Chondrocyte (in vitro differentiated cells): ENCODE data around the gene ARHGAP24. TPM values are rescaled to one million over a fixed set of nuclear protein-coding genes. Genes with fewer than 3 reads are reported as not detected.
"Not testable (repeated sequence)": the region's sequence is repeated elsewhere in the genome, so short reads cannot be mapped to it uniquely, and the experiment has no call there.

ENCODE experiments used
- DNase-seq: peaks from one replicate; pipeline ENCODE4 v3.0.0; 2021; ENCODE audit warnings: mixed read lengths, low spot score
- H3K27ac Mint-ChIP-seq: one replicate; pipeline ENCODE4 v1.8.0; 2021; ENCODE audit warnings: mild to moderate bottlenecking, moderate library complexity, mixed read lengths; ENCODE audit not compliant: unreplicated experiment
- H3K27me3 Mint-ChIP-seq: 2 replicates; pipeline ENCODE4 v1.8.0; 2021; ENCODE audit warnings: low read depth, mixed read lengths
- H3K36me3 Mint-ChIP-seq: 2 replicates; pipeline ENCODE4 v1.8.0; 2021; ENCODE audit warnings: low read depth, mixed read lengths
- H3K4me1 Mint-ChIP-seq: 2 replicates; pipeline ENCODE4 v1.8.0; 2021; ENCODE audit warnings: low read depth, mild to moderate bottlenecking, mixed read lengths
- H3K4me3 Mint-ChIP-seq: one replicate; pipeline ENCODE4 v1.8.0; 2021; ENCODE audit warnings: mild to moderate bottlenecking, moderate library complexity, mixed read lengths; ENCODE audit not compliant: unreplicated experiment
- H3K9me3 Mint-ChIP-seq: 2 replicates; pipeline ENCODE4 v1.8.0; 2021; ENCODE audit warnings: low read depth, mixed read lengths
- total RNA-seq: library from RNA; stranded (reverse); gene quantifications from 3 replicates; pipeline ENCODE4 v1.2.1, GENCODE V29; 2021
- TF ChIP-seq, protein P1 (sequence below): fragments of 200-600 bp; sonication (generic); IDR thresholded peaks from 2 replicates; pipeline ENCODE4 v1.5.0; 2021; ENCODE audit warnings: antibody characterized with exemption, mild to moderate bottlenecking, moderate library complexity

ARHGAP24 gene
- total RNA-seq, 1 donor from 2014 or later: 22.0 TPM

DNA sequence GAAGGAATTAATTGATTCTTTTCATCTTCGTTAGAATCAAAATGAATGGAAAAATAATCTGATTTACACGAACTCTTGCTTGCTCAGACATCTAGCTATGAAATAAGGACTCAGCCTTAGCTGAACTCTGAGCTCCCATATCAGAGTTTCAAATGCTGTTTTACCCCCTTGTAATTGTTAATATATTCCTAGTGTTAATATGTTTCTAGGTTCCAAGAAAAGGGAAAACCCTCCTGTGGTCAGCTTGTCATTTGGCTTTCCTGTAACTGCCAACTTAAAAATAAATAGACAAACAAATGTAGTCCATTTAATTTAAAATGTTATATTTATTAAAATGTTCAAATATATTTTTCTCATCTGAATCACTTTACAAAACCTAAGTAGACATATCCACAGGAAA is 432.1 kb downstream of the ARHGAP24 start:
- Mint-ChIP-seq H3K36me3 (no peaks in the 10 kb centered on the region), H3K9me3 (no peaks in the 10 kb centered on the region), H3K27ac (no peak overlapping the region), H3K4me1 (peaks cover 3% of the 10 kb centered on the region), H3K27me3 (no peaks in the 10 kb centered on the region), H3K4me3 (no peak overlapping the region)
- TF ChIP-seq, protein P1, sequence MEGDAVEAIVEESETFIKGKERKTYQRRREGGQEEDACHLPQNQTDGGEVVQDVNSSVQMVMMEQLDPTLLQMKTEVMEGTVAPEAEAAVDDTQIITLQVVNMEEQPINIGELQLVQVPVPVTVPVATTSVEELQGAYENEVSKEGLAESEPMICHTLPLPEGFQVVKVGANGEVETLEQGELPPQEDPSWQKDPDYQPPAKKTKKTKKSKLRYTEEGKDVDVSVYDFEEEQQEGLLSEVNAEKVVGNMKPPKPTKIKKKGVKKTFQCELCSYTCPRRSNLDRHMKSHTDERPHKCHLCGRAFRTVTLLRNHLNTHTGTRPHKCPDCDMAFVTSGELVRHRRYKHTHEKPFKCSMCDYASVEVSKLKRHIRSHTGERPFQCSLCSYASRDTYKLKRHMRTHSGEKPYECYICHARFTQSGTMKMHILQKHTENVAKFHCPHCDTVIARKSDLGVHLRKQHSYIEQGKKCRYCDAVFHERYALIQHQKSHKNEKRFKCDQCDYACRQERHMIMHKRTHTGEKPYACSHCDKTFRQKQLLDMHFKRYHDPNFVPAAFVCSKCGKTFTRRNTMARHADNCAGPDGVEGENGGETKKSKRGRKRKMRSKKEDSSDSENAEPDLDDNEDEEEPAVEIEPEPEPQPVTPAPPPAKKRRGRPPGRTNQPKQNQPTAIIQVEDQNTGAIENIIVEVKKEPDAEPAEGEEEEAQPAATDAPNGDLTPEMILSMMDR: no peak
- DNase-seq: no peak

DNA sequence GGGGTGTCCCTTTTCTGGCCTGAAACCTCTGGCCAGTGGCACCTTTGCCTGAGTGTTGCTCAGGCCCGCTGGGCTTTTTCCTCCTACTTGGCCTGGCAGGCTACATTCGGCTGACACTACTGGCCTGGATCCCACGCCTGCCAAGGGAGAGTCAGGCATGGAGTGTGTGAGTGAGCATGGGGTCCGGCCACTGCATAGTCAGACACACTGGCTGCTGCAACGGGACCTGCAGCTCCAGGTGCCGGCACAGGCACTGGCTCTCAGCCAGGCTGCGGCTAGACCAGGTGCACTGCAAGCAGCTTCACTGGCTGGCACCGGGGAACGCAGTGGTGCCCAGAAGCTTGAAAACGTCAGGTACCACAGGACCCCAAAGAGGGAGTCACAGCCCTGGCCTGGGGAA is 434.9 kb downstream of the ARHGAP24 start:
- H3K9me3 Mint-ChIP-seq: no peaks in the 10 kb centered on the region
- H3K4me3 Mint-ChIP-seq: no peak overlapping the region
- H3K36me3 Mint-ChIP-seq: no peaks in the 10 kb centered on the region
- H3K27me3 Mint-ChIP-seq: no peaks in the 10 kb centered on the region
- H3K4me1 Mint-ChIP-seq: peaks cover 3% of the 10 kb centered on the region
- H3K27ac Mint-ChIP-seq: no peak overlapping the region
- TF ChIP-seq, protein P1: no peak
- no peak for DNase-seq

DNA sequence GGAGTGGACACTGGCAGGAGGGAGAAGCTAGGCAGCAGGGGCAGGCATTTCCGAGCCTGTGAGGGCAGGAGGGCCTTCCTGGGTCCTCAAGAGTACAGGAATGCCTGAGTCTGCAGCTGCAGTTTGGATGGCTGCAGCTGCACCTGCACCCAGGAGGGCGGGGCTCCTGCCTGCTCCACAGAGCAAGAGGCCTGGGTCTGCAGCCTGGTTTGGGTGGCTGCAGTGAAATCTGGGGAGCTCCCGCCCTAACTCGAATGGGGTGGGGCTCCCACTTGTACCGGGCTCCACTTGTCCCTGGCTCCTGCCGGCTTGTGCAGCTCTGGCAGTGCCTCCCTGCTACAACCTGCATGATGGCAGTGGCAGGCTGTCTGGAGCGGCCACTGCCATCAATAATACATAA is 436.0 kb downstream of the ARHGAP24 start:
- TF ChIP-seq, protein P1: no peak
- H3K9me3 Mint-ChIP-seq: no peaks in the 10 kb centered on the region
- no peak overlapping the region for H3K4me3 Mint-ChIP-seq
- H3K27me3 Mint-ChIP-seq: no peaks in the 10 kb centered on the region
- no peak for DNase-seq
- no peak overlapping the region for H3K27ac Mint-ChIP-seq
- H3K36me3 Mint-ChIP-seq: no peaks in the 10 kb centered on the region
- no peaks in the 10 kb centered on the region for H3K4me1 Mint-ChIP-seq

DNA sequence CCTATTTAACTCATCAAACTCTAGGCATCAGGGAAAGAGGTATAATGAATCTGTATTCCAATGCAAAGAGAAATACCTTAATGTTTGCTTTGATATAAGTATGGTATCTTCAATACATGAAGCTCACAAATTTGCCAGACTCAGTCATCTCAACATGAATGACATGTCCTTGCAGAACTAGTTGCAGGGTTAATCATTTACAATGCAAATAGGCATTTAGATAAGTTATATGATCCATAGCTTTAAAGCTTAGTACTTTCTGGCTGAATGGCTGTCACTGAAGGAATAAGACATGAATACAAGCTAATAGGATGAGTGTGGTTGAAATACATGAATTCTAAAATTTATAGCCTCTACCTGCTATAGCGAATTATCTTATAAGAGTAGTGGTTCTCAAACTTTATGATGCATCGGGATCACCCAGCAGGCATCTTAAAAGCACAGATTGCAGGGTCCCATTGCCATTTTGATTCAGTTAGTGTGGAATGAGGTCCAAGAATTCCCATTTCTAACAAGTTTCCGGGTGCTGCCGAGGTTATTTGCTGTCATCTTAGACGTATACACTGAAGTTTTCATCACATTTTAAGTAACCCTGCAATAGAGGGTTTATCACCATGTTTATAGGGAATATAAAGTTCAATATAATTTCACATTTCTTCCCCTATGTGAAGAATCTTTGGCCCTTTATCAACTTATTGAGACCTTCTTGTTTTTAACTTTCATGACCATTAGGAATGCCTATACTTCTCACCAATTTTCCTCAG is 439.2 kb downstream of the ARHGAP24 start:
- no peaks in the 10 kb centered on the region for H3K9me3 Mint-ChIP-seq
- no peak overlapping the region for H3K4me3 Mint-ChIP-seq
- no peaks in the 10 kb centered on the region for H3K27me3 Mint-ChIP-seq
- H3K27ac Mint-ChIP-seq: no peak overlapping the region
- TF ChIP-seq, protein P1: no peak
- no peak for DNase-seq
- no peaks in the 10 kb centered on the region for H3K36me3 Mint-ChIP-seq
- no peaks in the 10 kb centered on the region for H3K4me1 Mint-ChIP-seq

DNA sequence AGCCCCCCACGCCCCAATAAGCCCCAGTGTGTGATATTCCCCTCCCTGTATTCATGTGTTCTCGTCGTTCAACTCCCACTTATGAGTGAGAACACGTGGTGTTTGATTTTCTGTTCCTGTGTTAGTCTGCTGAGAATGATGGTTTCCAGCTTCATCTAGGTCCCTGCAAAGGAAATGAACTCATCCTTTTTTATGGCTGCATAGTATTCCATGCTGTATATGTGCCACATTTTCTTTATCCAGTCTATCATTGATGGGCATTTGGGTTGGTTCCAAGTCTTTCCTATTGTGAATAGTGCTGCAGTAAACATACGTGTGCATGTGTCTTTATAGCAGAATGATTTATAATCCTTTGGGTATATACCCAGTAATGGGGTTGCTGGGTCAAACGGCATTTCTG is 440.6 kb downstream of the ARHGAP24 start:
- not testable (repeated sequence) for H3K9me3 Mint-ChIP-seq, H3K4me3 Mint-ChIP-seq, H3K27ac Mint-ChIP-seq, H3K36me3 Mint-ChIP-seq, H3K27me3 Mint-ChIP-seq, H3K4me1 Mint-ChIP-seq, DNase-seq
